Ovary (tissue), 9 donors: ENCODE data around the gene MED27. TPM values are rescaled to one million over a fixed set of nuclear protein-coding genes. Genes with fewer than 3 reads are reported as not detected.

ENCODE experiments used
- DNase-seq, 5 donors: peaks; one replicate each; pipeline ENCODE4 v3.0.0-alpha.2; 2019 to 2020
- H3K27ac ChIP-seq, 2 donors: fragments of 200-600 bp; one replicate each; pipeline versions ENCODE4 v1.5.1 to v1.8.0; 2019 to 2022
- H3K27me3 ChIP-seq: fragments of 200-600 bp; one replicate; pipeline ENCODE4 v1.8.0; 2022
- H3K36me3 ChIP-seq: fragments of 200-600 bp; sonication (generic); one replicate; pipeline ENCODE4 v1.5.1; 2019
- H3K4me1 ChIP-seq: one replicate; pipeline ENCODE4 v1.8.1; 2013; ENCODE audit warnings: mild to moderate bottlenecking, moderate library complexity; ENCODE audit not compliant: insufficient read depth
- H3K4me3 ChIP-seq: fragments of 200-600 bp; sonication (generic); one replicate; pipeline ENCODE4 v1.5.1; 2017
- H3K9me3 ChIP-seq, 2 donors: fragments of 200-600 bp in 1 of 2; sonication (generic) in 1 of 2; one replicate each; pipeline versions ENCODE4 v1.5.1 to v1.8.1; 2013 to 2019; ENCODE audit warnings: mild to moderate bottlenecking in 1 of 2, moderate library complexity in 1 of 2
- EP300 ChIP-seq: sonication (generic); formaldehyde crosslinking; IDR thresholded peaks from one replicate; pipeline ENCODE4 v1.6.1; 2017; ENCODE audit warnings: antibody characterized with exemption
- POLR2A ChIP-seq: fragments of 450-650 bp; IDR thresholded peaks from one replicate; pipeline ENCODE4 v1.6.1; 2017; ENCODE audit warnings: antibody characterized with exemption, mild to moderate bottlenecking, moderate library complexity
- WGBS, 3 donors: extraction: QIAGEN DNeasy Blood & Tissue Kit in 1 of 3; methylation state at CpG; one replicate each; pipeline versions ENCODE4 v1.1.5 to v1.1.7; 2013 to 2017; 5-methylcytosine and 5-hydroxymethylcytosine counted together
- intact Hi-C, 4 donors: fragments of 100-400 bp; cut with DNase I; formaldehyde crosslinking; loops; one replicate each; pipeline versions ENCODE4 v1.11.0 to v1.15.1; 2022 to 2023
- polyA plus RNA-seq, 2 donors: library from polyadenylated mRNA; stranded (reverse); fragments of 200-250 nt in 1 of 2; fragments of 350-450 nt in 1 of 2; fragmentation: Illumina TruSeq in 1 of 2; extraction: RNeasy Lipid Tissue Mini Kit (QIAGEN cat#74804) in 1 of 2; gene quantifications; one replicate each; pipeline ENCODE4 v1.2.3, GENCODE V29; 2013 to 2014
- total RNA-seq, 7 donors: library from RNA; depleted of rRNA in 2 of 7; stranded (reverse); fragments of >200 nt in 2 of 7; fragmentation: NEBNext Ultra II Directional in 3 of 7; extraction: Animal tissue kit (Norgen Biotek cat#: 25700) in 3 of 7; gene quantifications; one replicate each; pipeline versions ENCODE4 v1.1.0 to v1.2.4, GENCODE V29; 2016 to 2023
- TF ChIP-seq, protein P1 (sequence below), 3 donors: fragments of 450-650 bp in 2 of 3; fragments of 200-600 bp in 1 of 3; IDR thresholded peaks; one replicate each; pipeline versions ENCODE4 v1.5.1 to v1.8.0; 2016 to 2022; ENCODE audit warnings: antibody characterized with exemption in 3 of 3, mild to moderate bottlenecking in 1 of 3
- donor health status: DM: no; HTN: no; CAD: no; lungs with moderate emphysema.
- donor health status: DM: no; HTN: no; CAD: no.
- donor health status: Bipolar disorder and iron deficiency.
- donor health status: DM: yes; HTN: yes; CAD: no.
- donor health status: DM: no; HTN: no; CAD: no.
- donor health status: DM: yes; HTN: yes; CAD: no.

MED27 gene
- total and polyA plus RNA-seq, 9 donors = 7.6 to 24.9 (median 17.4) TPM

DNA sequence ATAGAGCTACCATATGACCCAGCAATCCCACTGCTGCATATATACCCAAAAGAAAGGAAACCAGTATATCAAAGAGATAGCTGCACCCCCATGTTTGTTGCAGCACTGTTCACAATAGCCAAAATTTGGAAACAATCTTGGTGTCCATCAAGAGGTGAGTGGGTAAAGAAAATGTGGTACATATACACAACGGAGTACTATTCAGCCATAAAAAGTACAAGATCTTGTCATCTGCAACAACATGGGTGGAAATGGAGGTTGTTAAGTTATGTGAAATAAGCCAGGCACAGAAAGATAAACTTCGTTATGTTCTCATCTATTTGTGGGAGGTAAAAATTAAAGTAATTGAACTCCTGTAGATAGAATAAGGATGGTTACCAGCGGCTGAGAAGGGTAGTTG, 145.0 kb downstream of the MED27 start:
- intact Hi-C loops = no loop called here
- Histone ChIP-seq H3K9me3 (no peaks in the 10 kb centered on the region), H3K4me1 (no peaks in the 10 kb centered on the region), H3K27me3 (no peaks in the 10 kb centered on the region), H3K36me3 (no peaks in the 10 kb centered on the region), H3K27ac (no peak overlapping the region), H3K4me3 (no peak overlapping the region)
- TF ChIP-seq EP300 (no peak), POLR2A (no peak)
- TF ChIP-seq, protein P1, sequence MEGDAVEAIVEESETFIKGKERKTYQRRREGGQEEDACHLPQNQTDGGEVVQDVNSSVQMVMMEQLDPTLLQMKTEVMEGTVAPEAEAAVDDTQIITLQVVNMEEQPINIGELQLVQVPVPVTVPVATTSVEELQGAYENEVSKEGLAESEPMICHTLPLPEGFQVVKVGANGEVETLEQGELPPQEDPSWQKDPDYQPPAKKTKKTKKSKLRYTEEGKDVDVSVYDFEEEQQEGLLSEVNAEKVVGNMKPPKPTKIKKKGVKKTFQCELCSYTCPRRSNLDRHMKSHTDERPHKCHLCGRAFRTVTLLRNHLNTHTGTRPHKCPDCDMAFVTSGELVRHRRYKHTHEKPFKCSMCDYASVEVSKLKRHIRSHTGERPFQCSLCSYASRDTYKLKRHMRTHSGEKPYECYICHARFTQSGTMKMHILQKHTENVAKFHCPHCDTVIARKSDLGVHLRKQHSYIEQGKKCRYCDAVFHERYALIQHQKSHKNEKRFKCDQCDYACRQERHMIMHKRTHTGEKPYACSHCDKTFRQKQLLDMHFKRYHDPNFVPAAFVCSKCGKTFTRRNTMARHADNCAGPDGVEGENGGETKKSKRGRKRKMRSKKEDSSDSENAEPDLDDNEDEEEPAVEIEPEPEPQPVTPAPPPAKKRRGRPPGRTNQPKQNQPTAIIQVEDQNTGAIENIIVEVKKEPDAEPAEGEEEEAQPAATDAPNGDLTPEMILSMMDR (IDR thresholded peaks at IDR 0.05) = no peak
- 91 to 97% (median 93%) methylated on average over 3 of the region's 3 CpGs for WGBS, 3 donors
- no peak for DNase-seq

DNA sequence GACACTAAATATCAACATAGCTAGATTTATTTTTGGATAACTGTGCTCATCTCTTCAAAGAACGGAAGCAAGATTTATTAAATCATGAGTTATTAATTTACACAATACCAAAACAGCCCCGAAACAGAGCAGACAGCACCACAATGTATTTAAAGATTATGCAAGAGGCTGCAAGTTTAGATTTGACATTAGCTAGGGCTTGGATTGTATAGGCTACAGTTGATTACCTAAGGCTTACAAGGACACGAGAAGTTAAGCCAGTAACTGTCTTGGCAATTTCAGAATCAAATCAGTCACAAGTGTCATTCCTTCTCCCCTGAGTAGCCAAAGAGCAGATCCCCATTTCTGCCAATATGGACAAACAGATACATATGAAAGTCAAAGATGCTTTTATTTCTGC, 152.6 kb downstream of the MED27 start:
- no peak for TF ChIP-seq EP300
- no peak for TF ChIP-seq POLR2A
- TF ChIP-seq, protein P1 (IDR thresholded peaks at IDR 0.05) = no peak
- no peak for DNase-seq
- Histone ChIP-seq H3K27me3 (no peaks in the 10 kb centered on the region), H3K4me1 (no peaks in the 10 kb centered on the region), H3K9me3 (no peaks in the 10 kb centered on the region), H3K27ac (no peak overlapping the region), H3K36me3 (no peaks in the 10 kb centered on the region), H3K4me3 (no peak overlapping the region)
- WGBS, 3 donors = 77 to 85% (median 78%) methylated on average over 3 of the region's 3 CpGs
- intact Hi-C loops = no loop called here

DNA sequence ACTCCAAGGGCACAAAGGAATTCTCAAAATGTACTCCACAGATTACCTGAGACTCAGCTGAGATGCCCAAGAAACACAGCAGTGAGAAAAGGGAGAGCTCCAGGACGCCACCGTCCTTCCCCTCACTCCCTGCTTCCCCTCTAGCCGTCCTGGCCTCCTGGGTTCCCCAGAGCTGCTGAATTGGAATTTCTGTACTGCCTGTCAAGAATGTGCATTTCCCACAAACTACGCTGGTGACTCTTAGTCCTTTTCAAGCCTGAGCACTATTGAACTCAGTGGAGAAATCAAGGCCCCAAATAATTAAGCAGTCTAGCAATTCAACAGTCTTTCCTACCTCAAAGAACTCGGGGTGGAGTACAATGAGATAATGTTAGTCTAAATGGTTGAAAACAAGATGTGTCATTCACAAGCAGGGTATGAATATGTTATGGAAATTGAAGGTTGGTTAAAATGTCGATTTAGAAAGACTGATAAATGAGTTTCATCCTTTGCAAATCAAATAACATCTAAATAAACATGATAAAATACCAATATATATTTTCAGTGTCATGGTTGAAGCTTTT, 153.2 kb downstream of the MED27 start:
- Histone ChIP-seq H3K36me3 (no peaks in the 10 kb centered on the region), H3K27ac (no peak overlapping the region), H3K4me3 (no peak overlapping the region), H3K4me1 (no peaks in the 10 kb centered on the region), H3K27me3 (no peaks in the 10 kb centered on the region), H3K9me3 (no peaks in the 10 kb centered on the region)
- intact Hi-C loops = no loop called here
- DNase-seq = no peak
- TF ChIP-seq POLR2A = no peak
- no peak for TF ChIP-seq EP300
- TF ChIP-seq, protein P1 (IDR thresholded peaks at IDR 0.05) = no peak
- WGBS, 3 donors = 94 to 96% (median 95%) methylated on average over 6 of the region's 6 CpGs

DNA sequence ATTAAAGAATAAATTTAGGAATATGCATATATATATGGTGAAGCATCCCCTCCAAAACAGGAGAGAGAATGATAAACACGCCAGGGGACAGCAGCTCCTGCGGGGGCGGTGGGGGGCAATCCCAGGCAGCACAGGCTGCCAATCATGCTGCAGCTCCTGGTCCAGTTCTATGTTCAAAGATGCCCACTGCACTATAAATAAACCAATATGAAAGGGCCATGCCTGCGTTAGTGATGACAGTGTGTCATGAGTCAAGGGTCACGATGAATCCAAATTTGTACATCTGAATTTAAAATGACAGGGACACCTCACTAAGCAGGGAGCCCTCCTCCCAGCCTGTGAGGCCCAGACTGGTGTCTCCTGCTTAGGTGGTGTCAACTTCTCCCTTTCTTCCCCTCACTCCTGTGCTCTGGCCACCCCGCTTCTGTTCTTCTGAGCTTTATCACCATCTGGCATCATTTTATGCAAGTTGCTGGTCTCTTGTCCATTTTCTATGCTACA, 153.9 kb downstream of the MED27 start:
- intact Hi-C loops = no loop called here
- no peaks in the 10 kb centered on the region for H3K36me3 ChIP-seq
- no peak for TF ChIP-seq POLR2A
- TF ChIP-seq, protein P1 (IDR thresholded peaks at IDR 0.05) = no peak
- no peaks in the 10 kb centered on the region for H3K4me1 ChIP-seq
- no peak overlapping the region for H3K4me3 ChIP-seq
- WGBS, 3 donors = 91 to 94% (median 93%) methylated on average over 6 of the region's 6 CpGs
- DNase-seq = no peak
- H3K9me3 ChIP-seq = no peaks in the 10 kb centered on the region
- no peaks in the 10 kb centered on the region for H3K27me3 ChIP-seq
- no peak overlapping the region for H3K27ac ChIP-seq
